ENCODE data around the gene TMEM187. TPM values are rescaled to one million over a fixed set of nuclear protein-coding genes. Genes with fewer than 3 reads are reported as not detected.
A peak's percentile ranks its signal among the peaks of the same experiment; 100 is the strongest.

TMEM187 gene
- total and polyA plus RNA-seq, 2 experiments from 2014 or later: 8.7 to 12.1 TPM

DNA sequence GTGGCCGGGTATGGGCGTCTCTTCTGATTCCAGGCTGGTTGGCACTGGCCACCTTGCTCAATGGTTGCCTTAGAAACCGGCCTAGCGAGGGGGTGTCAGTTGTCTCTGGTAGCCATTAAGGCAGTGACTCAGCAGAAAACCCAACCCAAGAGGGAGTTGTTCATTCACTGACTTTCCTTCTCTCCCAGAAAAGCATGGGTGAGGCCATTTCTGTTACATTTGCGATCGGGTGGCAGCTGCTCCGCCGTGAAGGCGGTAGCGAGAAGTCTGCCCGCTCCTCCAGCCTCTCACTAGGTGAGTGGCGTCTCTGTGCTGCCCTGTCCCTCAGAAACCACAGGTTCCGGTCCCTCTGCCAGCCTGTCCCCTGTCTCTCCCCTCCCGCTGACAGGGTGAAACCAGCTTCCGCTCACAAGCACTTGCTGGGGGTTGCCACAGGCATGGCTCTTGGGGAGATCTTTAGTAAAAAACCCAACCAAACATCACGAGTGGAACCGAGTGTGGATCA is 29.7 kb downstream of the TMEM187 start:
- H4K20me1 ChIP-seq (ENCODE audit: insufficient read depth, poor library complexity, severe bottlenecking): no peaks in the 10 kb centered on the region

DNA sequence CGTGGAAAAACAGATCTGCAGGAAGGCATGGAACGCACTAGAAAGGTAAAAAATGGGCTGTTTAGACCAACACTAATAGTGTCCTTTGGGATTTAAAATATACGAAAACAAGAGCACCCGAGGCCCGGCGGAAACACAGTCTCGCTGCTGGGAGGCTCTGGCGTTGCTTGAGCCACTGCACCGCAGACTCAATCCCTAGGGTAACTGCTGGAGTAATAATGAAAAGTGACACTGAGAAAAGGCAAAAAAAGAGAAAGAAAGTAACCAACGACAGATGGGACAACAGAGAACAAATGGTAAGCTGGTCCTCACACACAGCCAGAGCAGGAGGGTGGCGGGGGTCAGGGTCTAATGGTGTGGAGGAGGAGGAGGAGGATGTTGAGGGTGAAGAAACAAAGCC is 31.8 kb downstream of the TMEM187 start:
- 83% methylated on average over 11 of the region's 11 CpGs for WGBS (ENCODE audit: low lambda C conversion rate, missing lambda C conversion rate)
- Histone ChIP-seq H3K4me1 (ENCODE audit: insufficient read depth) (no peaks in the 10 kb centered on the region), H3K9me3 (ENCODE audit: low read depth) (no peaks in the 10 kb centered on the region), H3K27me3 (no peaks in the 10 kb centered on the region), H3K79me2 (no peaks in the 10 kb centered on the region), H3K9me2 (replicated peaks; ENCODE audit: insufficient read depth) (no peaks in the 10 kb centered on the region), H3K4me2 (no peak overlapping the region), H3K27ac (no peak overlapping the region), H3K4me3 (no peak overlapping the region), H2AFZ (no peak overlapping the region), H3K36me3 (replicated peaks; ENCODE audit: insufficient read depth, low read depth) (no peaks in the 10 kb centered on the region), H4K20me1 (ENCODE audit: insufficient read depth, poor library complexity, severe bottlenecking) (no peaks in the 10 kb centered on the region)
- no peak for DNase-seq (ENCODE audit: low spot score)
- TF ChIP-seq EZH2 (IDR thresholded peaks at IDR 0.05; ENCODE audit: borderline replicate concordance) (no peak), EZH2phosphoT487 (IDR thresholded peaks at IDR 0.05; ENCODE audit: low read depth, severe bottlenecking, unreplicated experiment) (no peak)
- TF ChIP-seq, protein P1, sequence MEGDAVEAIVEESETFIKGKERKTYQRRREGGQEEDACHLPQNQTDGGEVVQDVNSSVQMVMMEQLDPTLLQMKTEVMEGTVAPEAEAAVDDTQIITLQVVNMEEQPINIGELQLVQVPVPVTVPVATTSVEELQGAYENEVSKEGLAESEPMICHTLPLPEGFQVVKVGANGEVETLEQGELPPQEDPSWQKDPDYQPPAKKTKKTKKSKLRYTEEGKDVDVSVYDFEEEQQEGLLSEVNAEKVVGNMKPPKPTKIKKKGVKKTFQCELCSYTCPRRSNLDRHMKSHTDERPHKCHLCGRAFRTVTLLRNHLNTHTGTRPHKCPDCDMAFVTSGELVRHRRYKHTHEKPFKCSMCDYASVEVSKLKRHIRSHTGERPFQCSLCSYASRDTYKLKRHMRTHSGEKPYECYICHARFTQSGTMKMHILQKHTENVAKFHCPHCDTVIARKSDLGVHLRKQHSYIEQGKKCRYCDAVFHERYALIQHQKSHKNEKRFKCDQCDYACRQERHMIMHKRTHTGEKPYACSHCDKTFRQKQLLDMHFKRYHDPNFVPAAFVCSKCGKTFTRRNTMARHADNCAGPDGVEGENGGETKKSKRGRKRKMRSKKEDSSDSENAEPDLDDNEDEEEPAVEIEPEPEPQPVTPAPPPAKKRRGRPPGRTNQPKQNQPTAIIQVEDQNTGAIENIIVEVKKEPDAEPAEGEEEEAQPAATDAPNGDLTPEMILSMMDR (IDR thresholded peaks at IDR 0.05; ENCODE audit: poor library complexity): no peak

More for the DNA sequence above, 29.7 kb downstream of the TMEM187 start:
- H3K4me3 ChIP-seq: no peak overlapping the region
- no peak overlapping the region for H3K4me2 ChIP-seq
- DNase-seq (ENCODE audit: low spot score): peak; percentile 35
- H3K79me2 ChIP-seq: no peaks in the 10 kb centered on the region
- TF ChIP-seq EZH2 (IDR thresholded peaks at IDR 0.05; ENCODE audit: borderline replicate concordance) (no peak), EZH2phosphoT487 (IDR thresholded peaks at IDR 0.05; ENCODE audit: low read depth, severe bottlenecking, unreplicated experiment) (no peak)
- TF ChIP-seq, protein P1 (IDR thresholded peaks at IDR 0.05; ENCODE audit: poor library complexity): no peak
- 88% methylated on average over 17 of the region's 17 CpGs for WGBS (ENCODE audit: low lambda C conversion rate, missing lambda C conversion rate)
- H3K9me2 ChIP-seq (replicated peaks; ENCODE audit: insufficient read depth): no peaks in the 10 kb centered on the region
- H3K27ac ChIP-seq: no peak overlapping the region
- H2AFZ ChIP-seq: no peak overlapping the region
- H3K4me1 ChIP-seq (ENCODE audit: insufficient read depth): no peaks in the 10 kb centered on the region
- H3K27me3 ChIP-seq: no peaks in the 10 kb centered on the region
- H3K36me3 ChIP-seq (replicated peaks; ENCODE audit: insufficient read depth, low read depth): no peaks in the 10 kb centered on the region
- H3K9me3 ChIP-seq (ENCODE audit: low read depth): no peaks in the 10 kb centered on the region

DNA sequence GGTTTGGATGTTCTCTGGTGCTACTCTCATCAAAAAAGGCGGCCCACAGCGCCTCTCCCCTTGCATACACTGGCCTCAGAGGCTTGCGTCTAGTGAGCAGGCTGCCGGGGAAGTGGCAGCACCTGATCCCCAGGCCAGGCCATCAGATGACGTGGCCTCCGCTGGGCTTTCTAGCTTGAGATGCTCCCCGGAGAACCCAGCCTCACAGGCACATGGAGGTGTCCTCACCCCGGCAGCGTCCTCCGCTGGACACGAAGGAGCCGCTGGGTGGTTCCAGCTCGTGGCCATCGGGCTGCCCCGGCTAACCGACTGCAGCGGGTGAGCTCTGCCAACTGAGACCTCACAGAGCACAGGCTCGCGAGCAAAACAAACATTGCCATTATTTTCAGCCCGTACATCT is 34.4 kb downstream of the TMEM187 start:
- Histone ChIP-seq H3K27ac (no peak overlapping the region), H3K36me3 (replicated peaks; ENCODE audit: insufficient read depth, low read depth) (no peaks in the 10 kb centered on the region), H3K79me2 (no peaks in the 10 kb centered on the region), H3K4me2 (no peak overlapping the region), H3K9me3 (ENCODE audit: low read depth) (no peaks in the 10 kb centered on the region), H4K20me1 (ENCODE audit: insufficient read depth, poor library complexity, severe bottlenecking) (no peaks in the 10 kb centered on the region), H3K4me1 (ENCODE audit: insufficient read depth) (no peaks in the 10 kb centered on the region), H3K27me3 (no peaks in the 10 kb centered on the region), H2AFZ (no peak overlapping the region), H3K4me3 (no peak overlapping the region), H3K9me2 (replicated peaks; ENCODE audit: insufficient read depth) (no peaks in the 10 kb centered on the region)
- TF ChIP-seq EZH2 (IDR thresholded peaks at IDR 0.05; ENCODE audit: borderline replicate concordance) (no peak), EZH2phosphoT487 (IDR thresholded peaks at IDR 0.05; ENCODE audit: low read depth, severe bottlenecking, unreplicated experiment) (no peak)
- TF ChIP-seq, protein P1 (IDR thresholded peaks at IDR 0.05; ENCODE audit: poor library complexity): no peak
- 92% methylated on average over 20 of the region's 20 CpGs for WGBS (ENCODE audit: low lambda C conversion rate, missing lambda C conversion rate)
- DNase-seq (ENCODE audit: low spot score): no peak
